CD14-positive monocyte (primary cell): Measurements from ENCODE around the gene HTR7. TPM values are rescaled to one million over a fixed set of nuclear protein-coding genes. Genes with fewer than 3 reads are reported as not detected.

Experiments
- DNase-seq, 3 donors: peaks; one replicate each; pipeline ENCODE4 v3.0.0-alpha.2; 2011 to 2022
- H2AFZ ChIP-seq: 2 replicates; pipeline ENCODE4 v1.6.0; 2012; ENCODE audit warnings: mild to moderate bottlenecking, low read depth, low read length, inconsistent platforms; ENCODE audit not compliant: insufficient read depth, poor library complexity, severe bottlenecking
- H3K27ac ChIP-seq, 2 donors: 1 replicate in 1 of 2; 2 replicates in 1 of 2; pipeline ENCODE4 v1.5.1; 2012 to 2013; ENCODE audit warnings: low read length in 2 of 2, control low read depth in 1 of 2, inconsistent platforms in 1 of 2, low read depth in 1 of 2, mild to moderate bottlenecking in 1 of 2
- H3K27me3 ChIP-seq, 2 donors: one replicate each; pipeline versions ENCODE4 v1.6.0 to v1.6.1; 2011 to 2013; ENCODE audit warnings: low read length in 2 of 2; ENCODE audit not compliant: control insufficient read depth in 2 of 2, insufficient read depth in 2 of 2
- H3K36me3 ChIP-seq, 2 donors: replicated peaks in 1 of 2; 1 replicate in 1 of 2; 2 replicates in 1 of 2; pipeline versions ENCODE4 v1.5.1 to v1.6.1; 2012 to 2013; ENCODE audit warnings: low read length in 2 of 2, control low read depth in 1 of 2, inconsistent platforms in 1 of 2, mild to moderate bottlenecking in 1 of 2; ENCODE audit not compliant: insufficient read depth in 2 of 2, control insufficient read depth in 1 of 2
- H3K4me1 ChIP-seq, 2 donors: 1 replicate in 1 of 2; 2 replicates in 1 of 2; pipeline versions ENCODE4 v1.5.1 to v1.6.1; 2012 to 2013; ENCODE audit warnings: low read length in 2 of 2, control low read depth in 1 of 2, inconsistent platforms in 1 of 2, mild to moderate bottlenecking in 1 of 2, moderate library complexity in 1 of 2; ENCODE audit not compliant: insufficient read depth in 2 of 2, control insufficient read depth in 1 of 2
- H3K4me2 ChIP-seq: replicated peaks from 2 replicates; pipeline ENCODE3; 2012; ENCODE audit warnings: low read length, moderate library complexity, mild to moderate bottlenecking; ENCODE audit not compliant: poor library complexity, severe bottlenecking; ENCODE audit errors: extremely low read depth
- H3K4me3 ChIP-seq, 3 experiments: fragments of 200-600 bp in 1 of 3; sonication (generic) in 1 of 3; replicated peaks in 1 of 3; 1 replicate in 2 of 3; 2 replicates in 1 of 3; pipeline ENCODE4 v1.5.1; 2011 to 2013; ENCODE audit warnings: low read length in 3 of 3, mild to moderate bottlenecking in 3 of 3, control low read depth in 2 of 3, low read depth in 2 of 3, inconsistent platforms in 1 of 3, moderate library complexity in 1 of 3
- H3K79me2 ChIP-seq: 2 replicates; pipeline ENCODE4 v1.6.0; 2012; ENCODE audit warnings: mild to moderate bottlenecking, control low read depth, inconsistent platforms, low read length, moderate library complexity; ENCODE audit not compliant: insufficient read depth
- H3K9ac ChIP-seq: 2 replicates; pipeline ENCODE4 v1.6.0; 2017; ENCODE audit warnings: low read length, mild to moderate bottlenecking; ENCODE audit not compliant: insufficient read depth, poor library complexity, severe bottlenecking
- H3K9me3 ChIP-seq, 2 donors: replicated peaks in 1 of 2; 1 replicate in 1 of 2; 2 replicates in 1 of 2; pipeline versions ENCODE4 v1.5.1 to v1.6.1; 2012 to 2013; ENCODE audit warnings: low read length in 2 of 2, control low read depth in 1 of 2; ENCODE audit not compliant: control insufficient read depth in 1 of 2, insufficient read depth in 1 of 2
- H4K20me1 ChIP-seq: 2 replicates; pipeline ENCODE4 v1.6.0; 2012; ENCODE audit warnings: mild to moderate bottlenecking, low read length, control low read depth, moderate library complexity; ENCODE audit not compliant: insufficient read depth
- H3K27ac Mint-ChIP-seq, 7 donors: one replicate each; pipeline ENCODE4 v1.8.0; 2020; ENCODE audit warnings: mild to moderate bottlenecking in 7 of 7, mixed read lengths in 7 of 7, moderate library complexity in 6 of 7, inconsistent platforms in 2 of 7
- H3K27me3 Mint-ChIP-seq, 3 donors: one replicate each; pipeline ENCODE4 v1.8.0; 2021 to 2022; ENCODE audit warnings: low read depth in 3 of 3, mild to moderate bottlenecking in 3 of 3, mixed read lengths in 3 of 3, moderate library complexity in 3 of 3, inconsistent platforms in 1 of 3
- H3K36me3 Mint-ChIP-seq, 2 donors: one replicate each; pipeline ENCODE4 v1.8.0; 2020; ENCODE audit warnings: mixed read lengths in 2 of 2, inconsistent platforms in 1 of 2, mild to moderate bottlenecking in 1 of 2
- H3K4me1 Mint-ChIP-seq: one replicate; pipeline ENCODE4 v1.8.0; 2020; ENCODE audit warnings: mild to moderate bottlenecking, mixed read lengths
- H3K4me3 Mint-ChIP-seq, 2 donors: one replicate each; pipeline ENCODE4 v1.8.0; 2020; ENCODE audit warnings: mild to moderate bottlenecking in 2 of 2, mixed read lengths in 2 of 2, moderate library complexity in 1 of 2
- H3K9me3 Mint-ChIP-seq, 7 donors: one replicate each; pipeline ENCODE4 v1.8.0; 2020 to 2022; ENCODE audit warnings: mixed read lengths in 7 of 7, mild to moderate bottlenecking in 6 of 7, moderate library complexity in 6 of 7, inconsistent platforms in 2 of 7
- CTCF ChIP-seq: fragments of 200-600 bp; IDR thresholded peaks from one replicate; pipeline ENCODE4 v1.8.0; 2022; ENCODE audit warnings: antibody characterized with exemption, mild to moderate bottlenecking
- WGBS: methylation state at CpG from one replicate; pipeline ENCODE4 v1.1.5; 2013; ENCODE audit warnings: missing lambda C conversion rate; ENCODE audit not compliant: insufficient coverage; 5-methylcytosine and 5-hydroxymethylcytosine counted together
- intact Hi-C, 2 donors: fragments of 100-400 bp; cut with micrococcal nuclease; formaldehyde crosslinking; loops; one replicate each; pipeline versions ENCODE4 v1.15.0 to v1.15.1; 2023
- polyA plus RNA-seq, 3 donors: library from polyadenylated mRNA; depleted of rRNA in 1 of 3; unstranded in 2 of 3; stranded (reverse) in 1 of 3; fragments of 300-500 nt in 2 of 3; fragments of >200 nt in 1 of 3; fragmentation: Illumina TruSeq in 2 of 3; gene quantifications; 1 replicate in 2 of 3; 2 replicates in 1 of 3; pipeline ENCODE4 v1.2.3, GENCODE V29; 2012 to 2021

HTR7 gene
- polyA plus RNA-seq, 3 donors, result 0.95 to 1.6 (median 1.1) TPM

DNA sequence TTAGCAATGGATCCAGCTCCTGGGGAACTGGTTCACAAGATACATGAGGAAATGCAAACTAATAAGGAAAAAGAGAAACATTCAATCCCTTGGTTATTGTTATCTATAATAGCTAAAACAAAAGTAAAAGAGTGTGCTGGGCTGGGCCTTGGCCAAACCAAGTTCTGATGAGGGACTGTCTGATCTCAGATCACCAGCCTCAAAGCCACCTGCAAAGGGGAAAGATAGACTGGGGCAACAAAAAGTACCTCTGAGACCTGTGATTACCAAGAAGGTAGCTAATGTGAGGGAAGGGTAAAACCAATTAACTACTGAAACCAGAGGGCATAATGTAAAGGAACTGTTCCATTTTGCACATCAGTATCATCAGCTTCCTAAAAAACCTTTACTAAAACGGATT, 51.2 kb downstream of the HTR7 start:
- H3K9me3 Mint-ChIP-seq, result peaks cover 11 to 31% (median 20%) of the 10 kb centered on the region in 7 donors
- no peak for TF ChIP-seq CTCF
- DNase-seq, result no peak
- no peaks in the 10 kb centered on the region for H3K79me2 ChIP-seq
- no peaks in the 10 kb centered on the region for H3K4me1 Mint-ChIP-seq
- no peak overlapping the region for H3K4me3 ChIP-seq
- no peak overlapping the region for H3K27ac Mint-ChIP-seq
- no peak overlapping the region for H2AFZ ChIP-seq
- no peak overlapping the region for H3K27ac ChIP-seq
- H3K27me3 Mint-ChIP-seq, result peaks cover 0 to 2% (median 1%) of the 10 kb centered on the region in 3 donors
- no peak overlapping the region for H3K9ac ChIP-seq
- H4K20me1 ChIP-seq, result no peaks in the 10 kb centered on the region
- no peaks in the 10 kb centered on the region for H3K27me3 ChIP-seq
- H3K36me3 Mint-ChIP-seq, result no peaks in the 10 kb centered on the region
- intact Hi-C loops, result no loop called here
- no peaks in the 10 kb centered on the region for H3K36me3 ChIP-seq
- peaks cover 0 to 2% of the 10 kb centered on the region in 2 donors for H3K9me3 ChIP-seq
- no peak overlapping the region for H3K4me3 Mint-ChIP-seq
- no peak overlapping the region for H3K4me2 ChIP-seq
- no peaks in the 10 kb centered on the region for H3K4me1 ChIP-seq
- no CpG with 5 or more reads among the region's 1 CpG for WGBS

GRCh38 chr10:90805206-90805605, 52.6 kb downstream of the HTR7 start:
- Mint-ChIP-seq H3K9me3 (peaks cover 13 to 31% (median 20%) of the 10 kb centered on the region in 7 donors), H3K4me3 (no peak overlapping the region), H3K4me1 (no peaks in the 10 kb centered on the region), H3K27me3 (peaks cover 0 to 2% (median 1%) of the 10 kb centered on the region in 3 donors), H3K36me3 (no peaks in the 10 kb centered on the region), H3K27ac (no peak overlapping the region)
- no peak for TF ChIP-seq CTCF
- intact Hi-C loops, result no loop called here
- H3K4me1 ChIP-seq, result no peaks in the 10 kb centered on the region
- H3K36me3 ChIP-seq, result no peaks in the 10 kb centered on the region
- H3K9me3 ChIP-seq, result peaks cover 0 to 2% of the 10 kb centered on the region in 2 donors
- no peaks in the 10 kb centered on the region for H3K27me3 ChIP-seq
- H3K79me2 ChIP-seq, result no peaks in the 10 kb centered on the region
- WGBS, result no CpG with 5 or more reads among the region's 1 CpG
- no peak overlapping the region for H3K27ac ChIP-seq
- no peaks in the 10 kb centered on the region for H4K20me1 ChIP-seq
- H3K4me2 ChIP-seq, result no peak overlapping the region
- no peak overlapping the region for H3K9ac ChIP-seq
- no peak overlapping the region for H3K4me3 ChIP-seq
- DNase-seq, result no peak
- no peak overlapping the region for H2AFZ ChIP-seq
